GM21576 (cell line): ENCODE results near the gene FSD2.
"Not testable (repeated sequence)": the region's sequence is repeated elsewhere in the genome, so short reads cannot be mapped to it uniquely, and the experiment has no call there.

Experiments used
- ATAC-seq: cut with Tn5 transposase; IDR thresholded peaks from one replicate; pipeline ENCODE4 v1.9.1; 2021; ENCODE audit warnings: mild to moderate bottlenecking, moderate library complexity; ENCODE audit not compliant: unreplicated experiment

FSD2 gene

GRCh38 chr15:82831894-82832600, 26.2 kb upstream of the FSD2 start:
- ATAC-seq: no peak

GRCh38 chr15:82830427-82831173, 24.7 kb upstream of the FSD2 start:
- ATAC-seq: no peak

GRCh38 chr15:82829234-82829633, 23.4 kb upstream of the FSD2 start:
- no peak for ATAC-seq

- ATAC-seq: no peak
These were observed 22.2 kb upstream of the FSD2 start for GRCh38 chr15:82828075-82828474.

- ATAC-seq: no peak
These were observed 17.2 kb upstream of the FSD2 start for GRCh38 chr15:82823049-82823448.

- ATAC-seq: not testable (repeated sequence)
These were observed 16.0 kb upstream of the FSD2 start for GRCh38 chr15:82821851-82822250.

- not testable (repeated sequence) for ATAC-seq
These were observed 15.5 kb upstream of the FSD2 start for GRCh38 chr15:82821396-82821795.

GRCh38 chr15:82820128-82820527, 14.3 kb upstream of the FSD2 start:
- ATAC-seq: no peak

GRCh38 chr15:82812994-82813393, 7.1 kb upstream of the FSD2 start:
- ATAC-seq: no peak

- no peak for ATAC-seq
These were observed 5.1 kb upstream of the FSD2 start for GRCh38 chr15:82810890-82811426.

- ATAC-seq: peak; percentile 4
These were observed 4.4 kb upstream of the FSD2 start for GRCh38 chr15:82810061-82810889.

- ATAC-seq: peak; percentile 79
These were observed 3.6 kb upstream of the FSD2 start, which contains the start of gene WHAMM for GRCh38 chr15:82809308-82810060. Gene WHAMM, plus strand, starts transcription at chr15:82809628. Its CDS starts 99 bp downstream, at chr15:82809727.

GRCh38 chr15:82808634-82809041, 2.8 kb upstream of the FSD2 start:
- ATAC-seq: no peak

GRCh38 chr15:82807920-82808633, 2.2 kb upstream of the FSD2 start:
- no peak for ATAC-seq

GRCh38 chr15:82804575-82804949, 1.3 kb downstream of the FSD2 start:
- ATAC-seq: no peak

- no peak for ATAC-seq
These were observed 1.9 kb downstream of the FSD2 start for GRCh38 chr15:82803793-82804574.

- no peak for ATAC-seq
These were observed 3.4 kb downstream of the FSD2 start for GRCh38 chr15:82802497-82802896.

GRCh38 chr15:82799183-82799841, 6.6 kb downstream of the FSD2 start:
- no peak for ATAC-seq
